Keratinocyte (primary cell): ENCODE measurements around the gene NUDT21.

Source experiments
- EZH2 ChIP-seq: IDR thresholded peaks from one replicate; pipeline ENCODE4 v1.6.1; 2012; ENCODE audit warnings: inconsistent platforms, mild to moderate bottlenecking, low read length, moderate library complexity
- TF ChIP-seq, protein P1 (sequence below), 3 experiments: IDR thresholded peaks in 1 of 3; conservative IDR thresholded peaks in 1 of 3; optimal IDR thresholded peaks in 1 of 3; 2 replicates in 2 of 3; 3 replicates in 1 of 3; pipeline versions ENCODE3 to v1.5.1; 2011; ENCODE audit warnings: low read length in 3 of 3, mild to moderate bottlenecking in 3 of 3, moderate library complexity in 2 of 3, control low read depth in 1 of 3, inconsistent platforms in 1 of 3; ENCODE audit not compliant: insufficient read depth in 2 of 3; ENCODE audit errors: extremely low read depth in 1 of 3

DNA sequence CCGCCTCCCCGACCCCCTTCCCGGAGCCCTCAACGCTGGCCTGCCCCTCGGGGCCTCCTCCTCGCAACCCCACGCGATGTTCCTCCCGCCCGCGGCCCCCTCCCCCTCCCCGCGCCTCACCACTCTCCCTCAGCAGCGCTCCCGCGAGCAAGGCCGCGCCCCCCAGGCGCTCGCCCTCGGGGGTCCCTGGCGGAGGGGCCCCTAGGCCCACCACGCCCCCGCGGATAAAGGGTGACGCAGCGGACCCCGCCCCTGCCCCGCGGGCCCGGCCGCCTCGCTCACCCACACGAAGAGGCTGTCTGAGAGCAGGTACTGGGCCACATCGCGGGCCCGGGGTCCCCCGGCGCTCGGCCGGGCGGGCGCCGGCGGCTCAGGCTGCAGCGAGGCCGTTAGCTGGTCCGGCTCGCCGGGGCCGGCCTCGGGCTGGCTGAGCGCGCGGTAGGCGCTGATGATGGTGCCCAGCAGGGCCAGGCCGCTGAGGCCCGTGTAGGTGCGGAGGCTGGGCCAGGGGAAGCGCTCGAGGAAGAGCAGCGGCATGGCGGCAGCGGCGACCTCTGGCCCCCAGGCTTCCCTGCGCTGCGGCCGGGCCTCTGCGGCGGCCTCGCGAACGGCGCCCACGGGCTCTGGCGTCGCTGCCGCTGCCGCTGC is 26.2 kb downstream of the NUDT21 start:
- TF ChIP-seq EZH2 = no peak
- TF ChIP-seq, protein P1, sequence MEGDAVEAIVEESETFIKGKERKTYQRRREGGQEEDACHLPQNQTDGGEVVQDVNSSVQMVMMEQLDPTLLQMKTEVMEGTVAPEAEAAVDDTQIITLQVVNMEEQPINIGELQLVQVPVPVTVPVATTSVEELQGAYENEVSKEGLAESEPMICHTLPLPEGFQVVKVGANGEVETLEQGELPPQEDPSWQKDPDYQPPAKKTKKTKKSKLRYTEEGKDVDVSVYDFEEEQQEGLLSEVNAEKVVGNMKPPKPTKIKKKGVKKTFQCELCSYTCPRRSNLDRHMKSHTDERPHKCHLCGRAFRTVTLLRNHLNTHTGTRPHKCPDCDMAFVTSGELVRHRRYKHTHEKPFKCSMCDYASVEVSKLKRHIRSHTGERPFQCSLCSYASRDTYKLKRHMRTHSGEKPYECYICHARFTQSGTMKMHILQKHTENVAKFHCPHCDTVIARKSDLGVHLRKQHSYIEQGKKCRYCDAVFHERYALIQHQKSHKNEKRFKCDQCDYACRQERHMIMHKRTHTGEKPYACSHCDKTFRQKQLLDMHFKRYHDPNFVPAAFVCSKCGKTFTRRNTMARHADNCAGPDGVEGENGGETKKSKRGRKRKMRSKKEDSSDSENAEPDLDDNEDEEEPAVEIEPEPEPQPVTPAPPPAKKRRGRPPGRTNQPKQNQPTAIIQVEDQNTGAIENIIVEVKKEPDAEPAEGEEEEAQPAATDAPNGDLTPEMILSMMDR (optimal IDR thresholded peaks at IDR 0.05 in 1 of 3, IDR thresholded peaks at IDR 0.05 in 1 of 3, conservative IDR thresholded peaks at IDR 0.05 in 1 of 3; ENCODE audit: extremely low read depth in 1 of 3, insufficient read depth in 2 of 3, low read length in 3 of 3) = no peak
